ENCODE results near the gene TUBA3D.
"Not testable (repeated sequence)": the region's sequence is repeated elsewhere in the genome, so short reads cannot be mapped to it uniquely, and the experiment has no call there.

DNA sequence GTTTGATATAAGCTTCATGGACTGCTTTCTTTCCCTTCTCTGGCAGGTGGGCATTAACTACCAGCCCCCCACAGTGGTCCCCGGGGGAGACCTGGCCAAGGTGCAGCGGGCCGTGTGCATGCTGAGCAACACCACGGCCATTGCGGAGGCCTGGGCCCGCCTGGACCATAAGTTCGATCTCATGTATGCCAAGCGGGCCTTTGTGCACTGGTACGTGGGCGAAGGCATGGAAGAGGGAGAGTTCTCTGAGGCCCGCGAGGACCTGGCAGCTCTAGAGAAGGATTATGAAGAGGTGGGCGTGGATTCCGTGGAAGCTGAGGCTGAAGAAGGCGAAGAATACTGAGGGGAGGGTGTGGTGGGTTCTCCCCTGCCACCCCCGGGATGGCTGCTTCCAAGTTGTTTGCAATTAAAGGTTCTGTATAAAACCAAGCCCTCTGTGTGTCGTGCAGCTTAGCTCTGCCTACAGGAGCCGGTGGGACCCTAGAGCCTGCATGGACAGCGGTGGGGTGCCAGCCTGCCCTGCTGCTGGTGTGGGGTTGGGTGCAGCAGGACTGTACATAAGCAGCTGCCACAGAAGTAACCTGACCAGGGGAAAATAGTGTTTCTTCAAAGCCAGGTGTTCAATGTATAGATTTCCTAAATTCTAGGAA, 6.7 kb downstream of the TUBA3D start:
- TF ChIP-seq, protein P1, sequence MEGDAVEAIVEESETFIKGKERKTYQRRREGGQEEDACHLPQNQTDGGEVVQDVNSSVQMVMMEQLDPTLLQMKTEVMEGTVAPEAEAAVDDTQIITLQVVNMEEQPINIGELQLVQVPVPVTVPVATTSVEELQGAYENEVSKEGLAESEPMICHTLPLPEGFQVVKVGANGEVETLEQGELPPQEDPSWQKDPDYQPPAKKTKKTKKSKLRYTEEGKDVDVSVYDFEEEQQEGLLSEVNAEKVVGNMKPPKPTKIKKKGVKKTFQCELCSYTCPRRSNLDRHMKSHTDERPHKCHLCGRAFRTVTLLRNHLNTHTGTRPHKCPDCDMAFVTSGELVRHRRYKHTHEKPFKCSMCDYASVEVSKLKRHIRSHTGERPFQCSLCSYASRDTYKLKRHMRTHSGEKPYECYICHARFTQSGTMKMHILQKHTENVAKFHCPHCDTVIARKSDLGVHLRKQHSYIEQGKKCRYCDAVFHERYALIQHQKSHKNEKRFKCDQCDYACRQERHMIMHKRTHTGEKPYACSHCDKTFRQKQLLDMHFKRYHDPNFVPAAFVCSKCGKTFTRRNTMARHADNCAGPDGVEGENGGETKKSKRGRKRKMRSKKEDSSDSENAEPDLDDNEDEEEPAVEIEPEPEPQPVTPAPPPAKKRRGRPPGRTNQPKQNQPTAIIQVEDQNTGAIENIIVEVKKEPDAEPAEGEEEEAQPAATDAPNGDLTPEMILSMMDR (IDR thresholded peaks at IDR 0.05; ENCODE audit: insufficient read depth, low read depth, low read length) = not testable (repeated sequence)
- TF ChIP-seq EZH2 (IDR thresholded peaks at IDR 0.05; ENCODE audit: insufficient read depth, low read length) = not testable (repeated sequence)
